Medulla oblongata (tissue), 1 donor: ENCODE results near the gene HSD17B3.
"Not testable (repeated sequence)": the region's sequence is repeated elsewhere in the genome, so short reads cannot be mapped to it uniquely, and the experiment has no call there.

Experiments
- DNase-seq: peaks from one replicate; pipeline ENCODE4 v3.0.0-alpha.2; 2015; ENCODE audit errors: extremely low spot score

Gene HSD17B3

GRCh38 chr9:96193236-96193755, 108.7 kb downstream of the HSD17B3 start:
- DNase-seq: no peak

- no peak for DNase-seq
These were observed 109.3 kb downstream of the HSD17B3 start for GRCh38 chr9:96192710-96193109.

- DNase-seq: no peak
These were observed 112.0 kb downstream of the HSD17B3 start for GRCh38 chr9:96189995-96190394.

GRCh38 chr9:96189581-96189980, 112.4 kb downstream of the HSD17B3 start:
- DNase-seq: not testable (repeated sequence)

DNA sequence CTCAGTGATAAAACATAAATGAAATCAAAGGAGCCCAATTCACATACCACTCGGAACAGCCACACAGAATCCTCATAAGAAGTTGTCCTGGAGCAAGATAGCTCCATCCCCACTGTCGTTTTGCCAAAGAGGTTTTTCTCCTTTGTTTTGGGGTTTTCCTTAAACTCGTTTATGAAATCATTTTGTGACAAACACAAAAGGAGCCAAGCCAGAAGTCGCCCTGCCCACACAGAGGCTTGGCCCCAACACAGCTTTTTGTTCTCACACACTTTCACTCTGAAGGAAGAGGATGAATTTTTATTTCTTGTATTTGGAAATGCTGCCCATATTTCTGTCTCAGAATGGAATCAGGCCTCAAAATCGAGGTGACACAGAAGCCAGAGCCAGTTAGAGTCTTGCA, 113.4 kb downstream of the HSD17B3 start:
- no peak for DNase-seq

DNA sequence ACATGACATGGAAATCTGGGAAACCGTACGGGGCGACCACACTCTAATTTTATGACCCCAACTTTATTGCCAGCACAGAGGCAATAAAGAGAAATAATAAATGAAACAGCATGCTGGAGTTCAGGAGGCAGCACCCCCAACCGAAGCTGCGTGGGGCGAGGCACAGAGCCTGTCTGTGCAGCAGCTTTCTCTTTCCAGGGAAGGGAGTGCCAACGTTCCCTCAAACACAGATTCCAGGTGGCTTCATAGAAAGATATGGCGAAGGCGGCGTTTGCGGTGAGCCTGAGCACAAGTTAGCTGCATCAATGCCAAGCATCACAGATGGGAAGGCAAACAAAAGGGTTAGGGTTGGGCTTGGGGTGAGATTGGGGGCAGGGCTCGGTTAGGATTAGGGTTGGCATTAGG, 114.8 kb downstream of the HSD17B3 start:
- DNase-seq: no peak

DNA sequence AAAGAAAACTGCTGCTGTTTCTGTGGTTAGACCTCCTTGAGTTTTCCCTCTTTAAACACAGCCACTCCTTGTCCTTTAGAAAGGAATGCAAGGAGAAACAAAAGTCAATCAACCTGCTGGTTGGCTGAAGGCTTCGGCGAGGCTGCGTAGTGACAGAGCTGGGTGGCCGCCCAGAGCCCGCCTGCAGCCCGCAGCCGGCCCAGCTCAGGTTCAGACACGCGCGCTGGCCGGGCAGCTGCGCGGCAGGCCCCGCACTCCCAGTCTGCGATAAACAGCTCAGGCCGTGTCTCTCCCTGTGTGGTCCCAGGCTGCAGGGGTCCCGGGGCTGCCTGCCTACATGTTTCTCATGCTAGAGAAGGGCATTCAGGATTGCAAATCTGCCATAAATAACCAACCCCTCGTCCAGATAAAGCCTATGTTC, 115.4 kb downstream of the HSD17B3 start:
- DNase-seq: no peak

- DNase-seq: no peak
These were observed 116.3 kb downstream of the HSD17B3 start for GRCh38 chr9:96185518-96186156.
